HG02970 (cell line): Measurements from ENCODE around the gene DOK6.

Source experiments
- ATAC-seq: cut with Tn5 transposase; IDR thresholded peaks from one replicate; pipeline ENCODE4 v1.9.1; 2021; ENCODE audit warnings: mild to moderate bottlenecking, moderate library complexity, moderate number of reproducible peaks; ENCODE audit not compliant: unreplicated experiment, low FRiP score

Gene DOK6

DNA sequence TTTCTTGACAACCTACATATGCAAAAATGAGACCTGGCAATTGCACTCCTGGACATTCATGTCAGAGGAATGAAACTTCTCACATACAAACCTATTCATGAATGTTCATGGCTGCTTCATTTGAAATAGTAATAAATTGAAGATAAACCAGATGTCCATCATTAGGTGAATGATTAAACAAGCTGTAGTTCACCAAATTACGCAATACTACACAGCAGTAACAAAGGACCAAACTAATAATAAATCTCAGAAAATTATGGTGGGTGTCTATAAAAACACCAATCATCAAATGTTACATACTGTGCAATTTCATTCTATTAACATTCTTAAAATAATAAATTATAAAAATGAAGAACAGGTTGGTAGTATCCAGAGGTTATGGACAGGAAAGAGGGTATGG is 13.5 kb downstream of the DOK6 start:
- ATAC-seq: no peak

DNA sequence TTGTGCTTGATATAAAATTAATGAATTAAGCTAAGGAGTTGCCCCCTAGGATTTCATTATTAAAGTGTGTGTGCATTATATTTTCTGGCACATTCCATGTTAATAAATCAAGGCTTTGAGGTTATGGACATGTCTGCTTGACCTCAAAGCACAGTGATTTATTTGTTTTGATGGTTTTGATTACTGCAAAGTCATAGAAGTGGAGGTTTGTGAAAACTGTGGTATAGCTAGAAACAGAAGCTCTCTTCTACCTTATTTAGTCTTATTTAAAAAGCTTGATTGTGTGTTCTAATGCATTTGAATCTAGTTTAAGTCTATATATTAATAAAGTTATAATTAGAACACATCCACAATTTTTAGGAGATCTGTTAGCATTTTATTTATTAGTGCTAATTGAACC is 32.2 kb downstream of the DOK6 start:
- no peak for ATAC-seq

DNA sequence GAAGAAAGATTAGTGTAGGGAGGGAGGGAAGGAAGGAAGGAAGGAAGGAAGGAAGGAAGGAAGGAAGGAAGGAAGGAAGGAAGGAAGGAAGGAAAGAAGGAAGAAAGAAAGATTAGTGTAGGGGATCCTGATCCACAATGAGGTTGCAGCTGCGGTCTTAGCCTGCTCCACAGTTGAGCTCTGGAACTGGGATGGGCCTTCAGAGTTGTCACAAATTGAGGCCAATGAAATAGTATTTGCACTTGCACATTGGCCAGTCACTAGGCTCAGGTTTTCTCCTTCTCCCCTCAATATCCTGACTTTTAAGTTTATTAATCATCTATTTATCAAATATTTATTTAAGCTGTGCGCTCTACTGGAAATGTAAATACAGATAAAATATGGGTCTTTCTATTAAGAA is 34.3 kb downstream of the DOK6 start:
- no peak for ATAC-seq

DNA sequence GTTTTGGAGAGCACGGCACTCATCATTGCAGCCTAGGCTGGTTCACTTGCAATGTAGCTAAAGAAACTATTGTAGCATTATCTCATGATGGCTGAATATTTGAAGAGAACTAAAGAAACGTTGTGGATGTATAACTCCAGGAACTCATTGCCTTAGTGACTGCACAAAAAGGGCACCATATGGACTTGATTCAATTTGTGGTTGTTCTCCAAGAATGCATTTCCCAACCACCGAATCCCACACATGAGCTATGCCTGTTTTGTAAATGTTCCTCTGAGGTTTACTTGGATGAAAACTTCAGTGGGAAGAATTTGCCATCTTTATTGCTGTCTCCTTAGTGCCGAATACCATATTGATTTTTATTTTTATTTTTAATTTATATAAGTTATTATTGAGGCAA is 43.5 kb downstream of the DOK6 start:
- ATAC-seq: no peak

DNA sequence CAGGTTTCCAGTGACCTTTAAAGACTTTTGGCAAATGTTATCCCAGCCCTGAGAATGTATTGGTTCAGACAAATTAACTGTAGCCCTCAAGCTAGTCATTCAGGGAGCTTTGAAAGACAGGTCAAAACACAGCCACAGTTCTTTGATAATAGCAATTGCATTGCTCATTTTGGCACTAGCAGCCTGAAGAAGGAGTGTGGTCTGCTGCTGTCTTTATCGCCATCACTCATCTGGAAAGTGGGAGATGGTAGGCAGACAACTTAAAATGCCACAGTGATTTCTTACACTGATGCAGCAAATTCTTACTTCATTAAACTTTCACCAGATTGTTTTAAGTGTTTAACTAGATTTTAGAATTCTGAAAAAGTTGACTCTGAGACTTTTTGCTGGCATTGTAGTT is 47.2 kb downstream of the DOK6 start:
- no peak for ATAC-seq

DNA sequence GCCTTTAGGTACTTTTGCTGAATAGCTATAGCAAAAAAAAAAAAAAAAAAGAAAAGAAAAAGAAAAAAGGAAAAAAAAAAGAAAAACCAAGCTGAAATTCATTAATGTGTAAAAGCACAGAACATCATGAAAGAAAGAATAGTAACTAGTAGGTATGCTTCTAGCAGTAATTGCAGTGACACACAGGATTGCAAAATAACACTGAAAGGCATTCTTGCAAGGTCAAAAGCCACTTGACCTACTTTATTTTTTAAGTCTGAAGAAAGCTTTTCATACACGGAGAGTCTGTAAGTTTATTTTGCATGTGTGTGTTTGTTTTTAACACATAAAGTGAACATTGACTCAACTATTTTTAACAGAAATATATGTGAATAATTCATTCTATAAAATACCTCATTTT is 54.4 kb downstream of the DOK6 start:
- ATAC-seq: no peak

DNA sequence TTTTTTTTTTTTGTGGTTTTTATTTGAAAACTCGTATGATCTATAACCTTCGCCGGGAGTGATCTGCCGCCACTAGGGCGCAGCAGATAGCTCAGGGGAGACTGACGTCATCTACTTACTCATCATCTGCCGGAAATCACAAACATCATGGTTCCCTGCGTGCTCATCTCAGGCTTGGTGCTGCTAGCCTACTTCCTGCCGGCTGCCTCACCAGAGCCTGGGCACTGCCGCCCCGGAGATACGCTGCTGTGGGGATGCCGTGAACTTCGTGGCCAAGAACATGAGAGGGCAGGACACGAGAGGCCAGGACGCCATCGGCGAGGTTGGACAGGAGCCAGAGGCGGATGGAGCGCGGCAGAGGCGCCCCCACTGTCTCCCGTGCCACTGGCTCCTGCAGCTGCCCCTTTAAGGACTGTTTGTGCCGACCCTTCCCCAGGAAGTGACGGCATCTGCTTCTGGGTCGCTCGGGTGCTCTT is 68.8 kb downstream of the DOK6 start:
- ATAC-seq: no peak

DNA sequence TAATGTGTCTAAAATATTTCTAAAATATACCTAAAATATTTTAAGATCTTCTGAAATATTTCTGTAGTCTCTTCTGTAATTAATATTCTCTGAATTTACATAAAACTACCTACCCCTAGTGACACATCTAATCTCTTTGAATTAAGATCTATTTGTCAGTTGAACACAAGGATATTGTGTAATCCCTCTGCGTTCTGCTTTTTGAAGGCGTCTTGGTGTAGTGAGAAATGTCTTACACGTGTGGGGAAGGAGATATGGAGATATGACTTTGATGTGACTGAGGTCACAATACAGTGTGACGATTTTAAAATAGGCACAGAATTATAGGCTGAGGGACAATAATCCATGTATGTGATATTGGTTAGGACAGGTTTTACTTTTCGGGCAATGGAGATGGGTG is 79.8 kb downstream of the DOK6 start:
- no peak for ATAC-seq

DNA sequence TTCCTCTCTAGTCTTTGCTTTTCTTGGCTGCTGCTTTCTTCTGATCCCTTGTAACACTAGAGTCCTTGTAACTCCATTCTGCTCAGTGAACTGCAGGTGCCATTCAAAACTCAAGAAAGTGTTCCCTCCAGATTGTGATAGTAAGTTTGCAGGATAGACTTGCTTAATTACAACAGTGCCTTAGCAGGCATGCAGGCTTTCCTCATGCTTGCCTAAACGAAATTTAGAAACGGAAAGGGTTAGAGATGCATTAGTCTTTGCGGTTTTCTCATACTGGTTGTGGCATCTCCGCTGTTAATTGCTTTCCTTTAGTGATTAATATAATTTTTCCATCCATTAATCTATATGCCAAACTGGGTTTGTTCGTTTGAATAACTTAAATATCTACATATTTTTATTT is 82.9 kb downstream of the DOK6 start:
- ATAC-seq: no peak

DNA sequence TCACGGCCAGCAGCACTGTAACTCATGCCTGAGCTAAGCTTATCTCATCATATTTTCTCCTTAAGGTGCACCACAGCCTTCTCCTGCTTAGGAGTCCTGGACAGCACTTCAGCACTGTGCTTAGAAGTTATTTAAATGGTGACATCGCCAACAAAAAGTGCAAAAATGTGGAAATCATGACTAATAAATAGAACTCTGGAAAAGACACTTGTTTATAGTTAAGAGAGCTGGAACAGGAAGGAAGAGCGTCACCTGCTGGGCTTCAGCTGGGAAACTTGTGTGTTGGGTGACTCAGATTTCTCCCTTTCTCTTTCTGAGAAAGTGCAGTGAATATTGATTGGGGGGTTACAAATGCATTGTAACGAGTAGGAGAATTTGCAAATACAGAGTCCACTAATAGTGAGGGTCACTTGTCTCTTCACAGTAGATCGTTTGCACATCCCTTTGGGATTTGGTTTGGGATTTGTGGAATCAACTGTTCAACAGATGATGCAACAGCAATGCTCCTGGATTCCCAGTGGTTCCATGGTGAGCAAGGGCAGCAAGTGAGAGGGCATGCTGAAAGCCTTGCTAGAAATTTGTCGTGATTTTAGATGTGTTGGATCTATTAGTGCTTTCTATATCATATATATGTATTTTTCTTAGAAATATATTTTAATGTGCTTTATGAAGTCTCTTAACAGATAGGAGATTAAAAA is 84.2 kb downstream of the DOK6 start:
- no peak for ATAC-seq

DNA sequence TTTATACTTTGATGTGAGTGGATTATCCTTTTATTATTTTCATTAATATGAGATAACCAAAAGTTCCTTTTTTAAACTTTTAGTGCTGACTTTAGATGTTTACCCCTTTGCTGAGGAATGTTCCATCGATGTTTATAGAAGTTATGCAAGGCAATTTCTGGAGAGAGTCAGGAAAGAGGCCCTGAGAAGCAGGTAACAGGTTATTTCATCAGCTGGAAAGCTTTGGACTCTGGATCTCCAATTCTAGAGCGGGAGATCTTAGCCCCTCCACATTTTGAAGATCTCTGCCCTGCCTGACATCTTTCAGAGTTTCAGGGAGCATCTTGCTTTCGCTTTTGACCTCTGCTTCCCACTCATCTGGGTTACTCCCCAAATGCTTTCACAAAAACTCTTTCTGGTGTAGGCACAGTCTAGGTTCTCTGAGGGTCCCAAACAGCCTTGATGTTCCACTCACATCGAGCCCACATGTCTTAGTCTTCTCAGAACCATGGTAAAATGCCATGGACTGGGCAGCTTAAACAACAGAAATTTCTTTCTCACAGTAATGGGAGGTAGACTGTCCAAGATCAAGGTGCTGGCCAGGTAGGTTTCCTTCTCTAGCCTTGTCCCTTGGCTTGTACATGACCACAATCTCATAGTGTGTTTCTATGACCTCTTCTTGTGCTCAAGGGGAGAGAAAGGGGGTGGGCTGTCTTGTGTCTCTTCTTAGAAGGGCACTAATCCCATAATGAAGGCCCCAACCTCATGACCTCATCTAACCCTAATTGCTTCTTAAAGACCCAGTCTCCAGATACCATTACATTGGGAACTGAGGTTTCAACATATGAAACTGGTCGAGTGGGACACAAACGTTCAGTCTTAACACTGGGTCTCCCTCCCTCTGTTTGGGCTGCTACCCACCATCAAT is 87.1 kb downstream of the DOK6 start:
- no peak for ATAC-seq

DNA sequence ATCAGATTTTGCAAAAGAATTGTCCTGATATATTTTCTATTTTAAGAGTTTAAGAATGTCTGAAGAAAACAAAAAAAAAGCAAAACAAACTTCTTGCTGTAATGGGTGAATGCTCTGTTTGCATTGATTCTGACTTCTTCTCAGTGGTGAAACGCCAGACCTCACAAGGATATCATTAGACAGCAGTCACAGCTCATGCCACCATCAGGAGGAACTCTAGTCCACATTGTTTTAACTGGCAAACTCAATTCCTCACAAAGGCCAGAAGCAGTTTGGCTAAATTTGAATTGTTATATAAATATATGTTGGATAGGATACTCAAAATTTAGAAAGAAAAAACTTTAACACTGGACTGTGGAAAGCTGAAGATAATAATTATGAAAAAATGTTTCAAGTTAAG is 89.4 kb downstream of the DOK6 start:
- ATAC-seq: no peak

DNA sequence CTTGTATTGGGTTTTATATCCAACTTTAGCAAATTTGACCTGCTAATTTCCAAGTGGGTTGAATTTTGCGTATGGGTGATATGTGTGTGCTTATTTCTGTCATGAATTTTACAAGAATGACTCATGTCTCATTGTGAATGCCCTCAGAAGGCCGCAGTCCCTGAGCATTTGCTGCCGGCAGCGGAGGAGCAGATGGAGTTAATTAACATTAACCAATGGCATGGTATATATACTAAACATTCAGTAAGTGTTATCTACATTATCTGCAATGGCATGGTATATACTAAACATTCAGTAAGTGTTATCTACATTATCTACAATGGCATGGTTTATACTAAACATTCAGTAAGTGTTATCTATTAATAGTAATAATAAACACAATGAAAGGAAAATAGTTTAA is 90.1 kb downstream of the DOK6 start:
- ATAC-seq: no peak

DNA sequence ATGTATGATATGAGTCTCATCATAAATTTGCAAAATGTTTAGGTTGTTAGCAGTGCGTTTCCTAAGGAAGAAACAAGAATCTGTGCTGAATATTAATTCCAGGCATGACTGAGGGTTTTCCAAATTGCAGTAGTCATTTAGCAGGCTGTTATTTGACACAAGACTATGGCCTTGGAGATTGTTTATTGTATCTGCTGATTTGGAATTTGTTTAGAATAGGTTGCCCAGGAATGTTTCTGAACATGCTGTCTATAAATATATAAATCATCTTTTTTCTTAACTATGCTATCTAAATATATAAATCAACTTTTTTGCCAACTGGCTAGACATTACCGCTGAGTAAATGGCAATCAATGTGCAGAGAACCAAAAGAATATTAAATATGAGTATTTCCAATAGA is 90.9 kb downstream of the DOK6 start:
- ATAC-seq: no peak

DNA sequence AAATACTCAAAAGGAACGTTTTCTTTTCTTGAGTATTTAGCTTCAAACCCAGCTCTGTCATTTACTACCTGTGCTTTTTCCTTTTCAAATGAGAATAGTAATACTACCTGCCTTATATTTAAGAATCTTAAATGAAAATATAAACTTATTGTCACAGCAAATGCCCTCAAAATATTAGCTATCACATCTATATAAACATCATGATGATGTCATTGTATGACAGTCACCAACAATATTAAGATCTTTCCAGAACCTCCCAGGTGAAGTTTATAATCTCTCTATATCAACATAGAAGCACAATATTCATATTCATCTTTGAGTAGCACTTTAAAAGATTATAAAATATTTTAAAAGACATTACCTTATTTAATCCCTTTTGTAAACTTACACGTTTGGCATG is 92.2 kb downstream of the DOK6 start:
- ATAC-seq: no peak

DNA sequence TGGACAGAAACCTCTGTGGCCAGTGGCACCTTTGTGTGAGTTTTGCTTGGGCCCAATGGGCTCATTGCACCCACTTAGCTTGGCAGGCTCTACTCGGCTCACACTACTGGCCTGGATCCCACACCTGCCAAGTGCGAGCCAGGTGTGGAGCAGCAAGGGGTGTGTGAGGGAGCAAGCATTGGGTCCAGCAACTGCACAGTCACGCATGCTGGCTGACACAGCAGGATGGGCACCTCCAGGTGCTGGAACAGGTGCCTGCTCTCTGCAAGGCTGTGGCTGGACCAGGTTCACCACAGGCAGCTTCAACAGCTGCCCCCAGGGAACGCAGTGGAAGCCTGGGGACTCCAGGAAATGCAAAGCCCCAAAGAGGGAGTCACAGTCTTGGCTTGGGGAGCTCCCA is 94.2 kb downstream of the DOK6 start:
- no peak for ATAC-seq

DNA sequence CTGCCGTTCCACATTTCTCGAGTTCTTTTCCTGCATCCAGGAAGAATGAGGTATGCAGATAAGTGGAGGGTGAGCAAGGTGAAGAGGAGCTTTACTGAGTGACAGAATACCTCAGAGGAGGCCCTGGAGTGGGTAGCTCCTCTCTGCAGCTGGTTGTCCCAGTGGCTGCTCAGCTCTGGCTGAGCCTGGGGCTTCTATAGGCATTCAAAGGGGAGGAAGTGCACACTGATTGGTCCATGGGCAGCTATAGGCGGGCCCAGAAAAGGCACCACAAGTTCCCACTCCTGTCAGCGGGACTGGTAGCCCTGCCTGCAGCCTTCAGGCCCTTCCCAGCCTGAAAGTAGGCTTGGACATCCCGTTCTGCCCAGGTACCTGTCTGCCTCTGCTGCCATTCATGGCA is 94.7 kb downstream of the DOK6 start:
- no peak for ATAC-seq

DNA sequence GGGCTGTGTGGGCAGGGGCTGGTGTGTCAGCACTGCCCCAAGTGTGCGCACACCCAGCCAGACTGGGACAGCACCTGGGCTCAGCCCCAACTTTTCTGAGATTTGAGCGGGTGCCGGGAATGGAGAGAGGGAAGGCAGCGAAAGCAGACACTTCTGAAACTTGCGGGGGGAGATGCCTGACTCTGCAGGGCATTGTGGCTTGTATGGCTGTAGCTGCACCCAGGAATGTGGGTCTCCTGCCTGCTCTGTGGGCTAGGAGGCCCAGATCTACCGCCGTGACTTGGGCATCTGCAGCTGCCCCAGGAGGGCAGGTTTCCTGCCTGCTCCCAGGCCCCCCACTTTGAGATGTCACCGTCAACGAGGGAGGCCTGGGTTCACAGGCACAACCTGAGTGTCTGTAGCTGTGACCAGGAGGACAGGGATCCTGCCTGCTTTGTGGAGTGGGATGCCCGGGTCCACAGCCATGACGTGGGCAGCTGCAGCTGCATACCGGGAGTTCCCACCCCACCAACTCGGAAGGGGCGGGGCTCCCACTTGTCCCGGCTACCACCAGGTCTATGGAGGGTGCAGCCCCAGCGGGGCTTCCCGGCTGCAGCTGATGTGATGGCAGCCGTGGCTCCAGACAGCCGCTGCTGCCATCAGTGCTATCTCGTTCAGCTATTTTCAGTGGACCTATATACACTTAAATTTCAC is 95.3 kb downstream of the DOK6 start:
- no peak for ATAC-seq

DNA sequence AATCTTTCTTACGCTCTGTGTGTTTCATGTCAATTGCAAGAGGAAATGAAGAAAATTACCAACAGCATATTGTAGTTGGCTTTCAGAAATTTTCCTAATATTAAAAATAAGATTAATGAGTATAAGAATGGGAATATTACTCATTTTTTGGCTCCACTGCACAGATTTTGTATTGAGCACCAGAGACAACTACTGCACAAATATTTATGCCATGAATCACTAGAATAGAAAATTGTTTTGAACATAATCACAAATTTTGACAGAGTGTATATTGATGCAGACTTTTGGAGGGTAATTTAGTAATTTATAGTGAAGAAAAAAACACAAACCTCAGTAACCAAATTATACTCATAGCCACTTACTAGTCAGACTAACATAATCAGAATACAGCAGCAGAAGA is 118.3 kb downstream of the DOK6 start:
- no peak for ATAC-seq

DNA sequence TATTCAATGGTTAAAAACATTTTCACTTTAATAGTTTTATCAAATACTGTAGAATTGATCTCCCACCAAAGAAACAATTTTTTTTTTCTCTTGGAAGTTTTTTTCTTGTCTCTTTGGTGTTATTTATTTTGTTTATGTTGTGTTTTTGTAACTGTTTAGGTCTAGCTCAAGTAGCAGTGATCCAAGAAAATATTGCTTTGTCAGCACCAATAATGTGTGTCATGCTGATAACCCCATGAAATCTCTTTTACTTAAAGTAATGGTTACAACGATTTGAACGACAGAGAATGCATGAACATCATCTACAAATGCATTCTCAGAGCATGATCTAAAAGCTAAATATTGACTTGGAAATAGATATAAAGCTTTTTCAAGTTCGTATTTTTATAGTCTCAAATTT is 122.9 kb downstream of the DOK6 start:
- ATAC-seq: no peak

DNA sequence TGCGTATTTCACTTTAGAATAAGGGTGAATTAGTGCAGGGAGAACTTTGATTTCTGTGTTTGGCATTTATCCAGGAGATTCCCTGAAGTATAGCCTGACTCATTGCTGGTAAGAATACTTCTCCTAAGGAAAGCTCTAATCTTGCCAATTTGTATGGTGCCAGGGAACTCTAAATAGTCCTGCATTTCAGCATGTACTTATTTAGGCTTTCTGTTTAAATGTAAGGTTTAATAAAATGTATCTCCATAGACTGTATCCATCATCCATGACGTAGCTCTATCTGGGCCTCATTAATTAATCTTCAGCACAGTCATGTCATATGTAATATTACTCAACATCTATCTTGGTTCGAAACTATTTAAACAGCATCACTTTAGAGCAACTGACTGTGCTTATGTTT is 127.7 kb downstream of the DOK6 start:
- no peak for ATAC-seq
